ENCODE results near the gene OR2AG2. TPM values are rescaled to one million over a fixed set of nuclear protein-coding genes. Genes with fewer than 3 reads are reported as not detected.

Gene OR2AG2
- total RNA-seq, 4 donors from 2014 or later = not detected

DNA sequence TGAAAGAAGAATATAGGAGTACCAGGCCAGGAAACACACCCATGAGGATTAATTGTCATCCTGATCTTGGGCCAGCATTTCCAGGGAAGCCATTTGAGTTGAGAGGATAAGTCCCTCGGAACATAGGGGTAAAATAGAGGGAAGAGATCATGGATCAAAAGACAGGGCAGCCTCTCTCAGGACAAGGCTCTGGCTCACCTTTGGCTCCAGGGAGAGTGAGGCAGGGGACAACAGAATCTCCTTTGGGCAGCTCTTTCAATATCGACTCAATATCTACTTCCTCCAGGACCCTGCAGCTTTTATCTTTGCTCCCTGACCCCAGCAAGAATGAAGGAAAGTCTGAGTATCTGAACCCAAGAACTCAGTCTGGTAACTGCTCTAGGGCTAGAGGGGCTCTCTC lies 10.9 kb upstream of the OR2AG2 start, which contains the start of gene OR2AG1:
OR2AG1 (plus strand) TSS at position 301 of the 400 bp plus-strand sequence. CDS start 2,018 bp downstream, outside the sequence.
- in situ Hi-C loops (cut with MboI; ENCODE audit: low sequenced_read_pairs in 4 of 4) = no loop called here
- TF ChIP-seq POLR2A (IDR thresholded peaks at IDR 0.05) = no peak
- no peak for TF ChIP-seq CTCF (IDR thresholded peaks at IDR 0.05 in 4 of 5, conservative IDR thresholded peaks at IDR 0.05 in 1 of 5)
- H3K27ac ChIP-seq = no peak within 1 kb of the TSS
- H3K4me3 ChIP-seq = no peak within 1 kb of the TSS
- no peaks in the 10 kb centered on the region for H3K4me1 ChIP-seq
- intact Hi-C loops (cut with DNase I; ENCODE audit: low total_unique reads) = no loop called here
- no peaks in the 10 kb centered on the region for H3K36me3 ChIP-seq
- ATAC-seq (no peak), DNase-seq (no peak)
- no peaks in the 10 kb centered on the region for H3K9me3 ChIP-seq
- no peaks in the 10 kb centered on the region for H3K27me3 ChIP-seq

DNA sequence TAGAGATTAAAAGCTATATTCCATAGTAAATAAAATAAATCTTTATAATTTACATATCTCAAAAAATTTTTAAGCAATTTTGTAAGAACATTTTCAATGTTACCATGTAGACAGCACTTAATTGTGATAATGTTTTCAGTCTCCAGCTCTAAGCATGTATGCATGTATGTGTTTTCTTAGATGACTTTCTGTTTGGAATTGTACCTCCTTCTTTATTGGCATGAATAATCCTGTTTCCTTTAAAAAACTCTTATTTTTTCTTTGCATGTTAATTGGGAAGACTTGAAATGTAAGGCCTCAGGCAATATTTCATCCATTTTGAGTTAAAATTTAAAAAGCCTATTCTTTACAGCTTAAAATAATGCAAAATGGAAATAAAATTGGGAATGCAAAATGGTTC lies 9.1 kb upstream of the OR2AG2 start:
- Histone ChIP-seq H3K27ac (no peak overlapping the region), H3K9me3 (no peaks in the 10 kb centered on the region), H3K27me3 (no peaks in the 10 kb centered on the region), H3K36me3 (no peaks in the 10 kb centered on the region), H3K4me1 (no peaks in the 10 kb centered on the region), H3K4me3 (no peak overlapping the region)
- intact Hi-C loops (cut with DNase I; ENCODE audit: low total_unique reads) (no loop called here), in situ Hi-C loops (cut with MboI; ENCODE audit: low sequenced_read_pairs in 4 of 4) (no loop called here)
- DNase-seq (no peak), ATAC-seq (no peak)
- TF ChIP-seq CTCF (IDR thresholded peaks at IDR 0.05 in 4 of 5, conservative IDR thresholded peaks at IDR 0.05 in 1 of 5) = no peak
- TF ChIP-seq POLR2A (IDR thresholded peaks at IDR 0.05) = no peak

DNA sequence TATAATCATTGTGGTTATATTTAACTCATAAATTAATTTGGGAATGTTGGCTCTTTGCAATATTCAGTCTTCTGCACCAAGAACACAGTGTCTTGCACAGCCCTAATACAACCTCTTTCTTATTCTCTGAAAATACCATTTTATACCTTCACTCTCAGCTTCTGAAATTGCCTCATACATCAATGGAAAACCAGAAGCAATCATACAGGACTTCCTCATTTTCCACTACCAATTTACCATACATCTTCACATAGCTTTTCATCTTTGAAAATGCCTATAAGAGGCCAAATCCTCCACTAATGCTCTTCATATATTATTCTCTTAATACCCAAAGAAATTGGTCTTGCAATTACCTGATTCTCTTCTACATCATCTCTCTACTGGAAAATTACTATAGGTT lies 6.7 kb upstream of the OR2AG2 start:
- no peaks in the 10 kb centered on the region for H3K4me1 ChIP-seq
- no peak overlapping the region for H3K27ac ChIP-seq
- in situ Hi-C loops (cut with MboI; ENCODE audit: low sequenced_read_pairs in 4 of 4) (no loop called here), intact Hi-C loops (cut with DNase I; ENCODE audit: low total_unique reads) (no loop called here)
- H3K27me3 ChIP-seq = no peaks in the 10 kb centered on the region
- no peak for DNase-seq
- no peaks in the 10 kb centered on the region for H3K36me3 ChIP-seq
- no peaks in the 10 kb centered on the region for H3K9me3 ChIP-seq
- no peak for ATAC-seq
- no peak for TF ChIP-seq CTCF (IDR thresholded peaks at IDR 0.05 in 4 of 5, conservative IDR thresholded peaks at IDR 0.05 in 1 of 5)
- no peak for TF ChIP-seq POLR2A (IDR thresholded peaks at IDR 0.05)
- no peak overlapping the region for H3K4me3 ChIP-seq

- no peaks in the 10 kb centered on the region for H3K27me3 ChIP-seq
- ATAC-seq (no peak), DNase-seq (peak in 1 of 2 donors; percentile 18)
- no peak overlapping the region for H3K4me3 ChIP-seq
- H3K27ac ChIP-seq = no peak overlapping the region
- H3K9me3 ChIP-seq = no peaks in the 10 kb centered on the region
- in situ Hi-C loops (cut with MboI; ENCODE audit: low sequenced_read_pairs in 4 of 4) (no loop called here), intact Hi-C loops (cut with DNase I; ENCODE audit: low total_unique reads) (no loop called here)
- TF ChIP-seq CTCF (IDR thresholded peaks at IDR 0.05 in 4 of 5, conservative IDR thresholded peaks at IDR 0.05 in 1 of 5) = peak in 3 of 5 experiments; percentile 30 to 37 (median 35)
- no peak for TF ChIP-seq POLR2A (IDR thresholded peaks at IDR 0.05)
- no peaks in the 10 kb centered on the region for H3K36me3 ChIP-seq
- H3K4me1 ChIP-seq = no peaks in the 10 kb centered on the region
Observed at GRCh38 chr11:6757373-6757967, 14.3 kb downstream of the OR2AG2 start.

- in situ Hi-C loops (cut with MboI; ENCODE audit: low sequenced_read_pairs in 4 of 4) = no loop called here
- intact Hi-C loops (cut with DNase I; ENCODE audit: low total_unique reads) = no loop called here
- ATAC-seq (no peak), DNase-seq (no peak)
- Histone ChIP-seq H3K36me3 (no peaks in the 10 kb centered on the region), H3K27ac (no peak overlapping the region), H3K4me1 (no peaks in the 10 kb centered on the region), H3K4me3 (no peak overlapping the region), H3K27me3 (no peaks in the 10 kb centered on the region), H3K9me3 (no peaks in the 10 kb centered on the region)
- no peak for TF ChIP-seq POLR2A (IDR thresholded peaks at IDR 0.05)
- TF ChIP-seq CTCF (IDR thresholded peaks at IDR 0.05 in 4 of 5, conservative IDR thresholded peaks at IDR 0.05 in 1 of 5) = no peak
Observed at GRCh38 chr11:6755953-6756347, 15.8 kb downstream of the OR2AG2 start.

Measured in gastrocnemius medialis (tissue), 4 donors.